Ovary (tissue), 3 donors: Measurements from ENCODE around the gene TSPAN31.

ENCODE experiments used
- EP300 ChIP-seq: sonication (generic); formaldehyde crosslinking; IDR thresholded peaks from one replicate; pipeline ENCODE4 v1.6.1; 2017; ENCODE audit warnings: antibody characterized with exemption
- POLR2A ChIP-seq: fragments of 450-650 bp; IDR thresholded peaks from one replicate; pipeline ENCODE4 v1.6.1; 2017; ENCODE audit warnings: antibody characterized with exemption, mild to moderate bottlenecking, moderate library complexity
- TF ChIP-seq, protein P1 (sequence below), 3 donors: fragments of 450-650 bp in 2 of 3; fragments of 200-600 bp in 1 of 3; IDR thresholded peaks; one replicate each; pipeline versions ENCODE4 v1.5.1 to v1.8.0; 2016 to 2022; ENCODE audit warnings: antibody characterized with exemption in 3 of 3, mild to moderate bottlenecking in 1 of 3
- donor health status: DM: no; HTN: no; CAD: no.

DNA sequence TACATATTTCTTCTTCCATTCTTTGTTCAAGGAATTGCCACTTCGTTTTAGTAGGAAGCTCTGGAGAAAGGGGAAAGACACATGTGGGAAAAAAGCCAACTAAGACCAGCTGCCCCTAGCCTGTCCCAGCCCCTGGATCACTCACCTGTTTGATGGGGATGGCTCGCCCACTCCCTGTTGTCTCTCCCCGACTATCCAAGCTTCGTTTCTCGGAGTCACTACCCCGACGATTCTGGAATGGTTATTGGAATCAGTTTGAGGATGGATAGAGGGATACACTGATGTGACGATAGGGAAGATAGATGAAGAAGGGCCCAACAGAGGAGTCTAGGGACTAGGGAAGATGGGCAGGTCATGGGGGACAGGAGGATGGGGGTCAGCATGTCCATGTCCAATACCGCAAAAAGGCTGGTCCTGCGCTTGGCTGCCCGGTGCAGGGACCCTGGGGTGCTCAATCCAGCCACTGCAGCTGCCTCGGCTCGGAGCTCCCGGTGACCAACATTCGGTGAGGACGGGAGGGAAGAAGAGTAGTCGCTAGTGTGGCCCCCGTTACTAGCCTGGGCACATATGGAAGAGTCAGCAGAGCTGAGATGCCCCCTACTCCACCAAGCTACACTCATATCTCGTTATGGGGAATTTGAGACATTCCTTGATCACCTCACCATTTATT lies 13.3 kb upstream of the TSPAN31 start:
- TF ChIP-seq, protein P1, sequence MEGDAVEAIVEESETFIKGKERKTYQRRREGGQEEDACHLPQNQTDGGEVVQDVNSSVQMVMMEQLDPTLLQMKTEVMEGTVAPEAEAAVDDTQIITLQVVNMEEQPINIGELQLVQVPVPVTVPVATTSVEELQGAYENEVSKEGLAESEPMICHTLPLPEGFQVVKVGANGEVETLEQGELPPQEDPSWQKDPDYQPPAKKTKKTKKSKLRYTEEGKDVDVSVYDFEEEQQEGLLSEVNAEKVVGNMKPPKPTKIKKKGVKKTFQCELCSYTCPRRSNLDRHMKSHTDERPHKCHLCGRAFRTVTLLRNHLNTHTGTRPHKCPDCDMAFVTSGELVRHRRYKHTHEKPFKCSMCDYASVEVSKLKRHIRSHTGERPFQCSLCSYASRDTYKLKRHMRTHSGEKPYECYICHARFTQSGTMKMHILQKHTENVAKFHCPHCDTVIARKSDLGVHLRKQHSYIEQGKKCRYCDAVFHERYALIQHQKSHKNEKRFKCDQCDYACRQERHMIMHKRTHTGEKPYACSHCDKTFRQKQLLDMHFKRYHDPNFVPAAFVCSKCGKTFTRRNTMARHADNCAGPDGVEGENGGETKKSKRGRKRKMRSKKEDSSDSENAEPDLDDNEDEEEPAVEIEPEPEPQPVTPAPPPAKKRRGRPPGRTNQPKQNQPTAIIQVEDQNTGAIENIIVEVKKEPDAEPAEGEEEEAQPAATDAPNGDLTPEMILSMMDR (IDR thresholded peaks at IDR 0.05) = no peak
- TF ChIP-seq POLR2A = no peak
- no peak for TF ChIP-seq EP300
